Activated T-helper 2 cell treated with anti-CD3 and anti-CD28 coated beads, Interferon-gamma antibody, Interleukin-2, Interleukin-4, amounts not matched to agents 10 μg/mL and 5 μg/mL and 100 μg/mL, durations not matched to agents 14 hours and 24 hours and 36 hours (primary cell): ENCODE measurements around the gene FAM163B. TPM values are rescaled to one million over a fixed set of nuclear protein-coding genes. Genes with fewer than 3 reads are reported as not detected.
"Not testable (repeated sequence)": the region's sequence is repeated elsewhere in the genome, so short reads cannot be mapped to it uniquely, and the experiment has no call there.

ENCODE experiments used
- DNase-seq: peaks from one replicate; pipeline ENCODE4 v3.0.0; 2021; ENCODE audit warnings: low spot score
- H3K27ac Mint-ChIP-seq: one replicate; pipeline ENCODE4 v1.8.0; 2021; ENCODE audit warnings: mixed read lengths
- H3K27me3 Mint-ChIP-seq: one replicate; pipeline ENCODE4 v1.8.0; 2021; ENCODE audit warnings: low read depth, mixed read lengths
- H3K36me3 Mint-ChIP-seq: one replicate; pipeline ENCODE4 v1.8.0; 2021; ENCODE audit warnings: low read depth, mixed read lengths
- H3K4me1 Mint-ChIP-seq: one replicate; pipeline ENCODE4 v1.8.0; 2021; ENCODE audit warnings: low read depth, mixed read lengths
- H3K4me3 Mint-ChIP-seq: one replicate; pipeline ENCODE4 v1.8.0; 2021; ENCODE audit warnings: low read depth, mild to moderate bottlenecking, moderate library complexity, mixed read lengths
- H3K9me3 Mint-ChIP-seq: one replicate; pipeline ENCODE4 v1.8.0; 2021; ENCODE audit warnings: mixed read lengths
- intact Hi-C: fragments of 100-400 bp; cut with micrococcal nuclease; formaldehyde crosslinking; loops from one replicate; pipeline ENCODE4 v1.15.1; 2023
- total RNA-seq: library from RNA; stranded (reverse); gene quantifications from 2 replicates; pipeline ENCODE4 v1.2.3, GENCODE V29; 2022

The FAM163B gene
- total RNA-seq, 1 donor from 2014 or later = not detected

DNA sequence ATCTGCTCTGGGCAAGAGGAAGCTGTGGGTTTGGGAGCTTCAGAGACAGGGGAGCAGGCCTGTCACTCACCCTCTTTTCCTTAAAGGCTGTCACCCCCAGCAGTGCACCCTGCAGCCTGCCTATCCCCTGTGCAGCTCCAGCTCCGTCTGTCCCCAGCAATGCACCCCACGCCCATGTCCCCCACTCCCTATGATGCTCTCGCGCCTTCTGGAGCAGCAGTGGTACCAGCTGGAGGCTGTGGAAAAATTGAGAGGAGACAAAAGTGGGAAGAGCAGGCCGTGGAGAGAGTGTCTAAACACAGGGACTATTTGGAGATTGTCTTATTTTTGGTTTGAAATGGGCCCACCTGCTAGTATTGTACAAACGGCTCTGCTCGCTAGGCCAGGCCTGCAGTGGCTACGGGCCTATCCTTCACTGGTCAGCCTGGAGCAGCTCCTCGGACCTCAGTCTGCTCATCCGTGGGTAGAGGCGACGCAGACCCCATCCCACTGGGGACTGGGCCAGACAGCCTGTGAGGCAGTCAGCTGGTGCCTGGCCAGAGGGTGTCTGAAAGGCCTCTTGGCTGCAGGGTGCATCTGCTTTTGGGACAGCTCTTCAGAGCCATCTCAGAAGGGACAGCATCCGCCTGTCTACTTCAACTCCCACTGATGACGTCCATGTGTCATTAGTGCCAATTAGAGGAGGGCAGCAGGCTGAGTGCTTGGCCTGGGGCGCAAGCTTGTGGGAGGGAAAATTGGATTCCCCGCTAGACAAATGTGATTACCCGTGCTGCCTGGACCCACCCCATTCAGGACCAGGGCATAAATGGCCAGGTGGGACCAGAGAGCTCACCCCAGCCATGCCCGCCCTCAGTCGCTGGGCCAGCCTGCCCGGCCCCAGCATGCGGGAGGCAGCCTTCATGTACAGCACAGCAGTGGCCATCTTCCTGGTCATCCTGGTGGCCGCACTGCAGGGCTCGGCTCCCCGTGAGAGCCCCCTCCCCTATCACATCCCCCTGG, 26.6 kb upstream of the FAM163B start, which contains the start of gene DBH:
TSS of gene DBH (plus strand) at position 831 of the 999 bp plus-strand sequence. CDS start at position 840, 9 bp downstream.
- Mint-ChIP-seq H3K4me3 (no peak within 1 kb of the TSS), H3K4me1 (no peaks in the 10 kb centered on the region), H3K36me3 (no peaks in the 10 kb centered on the region), H3K27ac (no peak within 1 kb of the TSS), H3K27me3 (no peaks in the 10 kb centered on the region), H3K9me3 (no peaks in the 10 kb centered on the region)
- no peak for DNase-seq
- intact Hi-C loops = no loop called here

DNA sequence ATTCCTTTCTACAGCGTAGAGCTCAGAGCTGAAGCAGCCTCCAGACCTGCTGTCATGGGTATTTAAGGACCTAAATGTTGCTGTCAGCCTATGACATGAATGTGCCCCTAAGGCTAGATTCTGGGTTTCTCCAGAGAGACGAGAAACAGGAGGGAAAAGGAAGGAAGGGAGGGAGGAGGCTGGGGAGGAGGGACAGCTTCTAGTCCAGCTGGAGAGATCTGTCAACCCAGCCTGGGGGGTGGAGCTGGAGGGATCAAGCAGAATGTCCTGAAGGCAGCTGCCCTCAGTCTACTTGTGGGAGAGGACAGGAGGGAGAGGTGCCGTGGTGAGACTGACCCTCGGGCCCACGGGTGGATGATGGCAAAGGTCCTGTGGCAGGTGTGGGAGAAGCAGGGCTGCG, 25.9 kb upstream of the FAM163B start:
- intact Hi-C loops = no loop called here
- Mint-ChIP-seq H3K27me3 (no peaks in the 10 kb centered on the region), H3K27ac (no peak overlapping the region), H3K9me3 (no peaks in the 10 kb centered on the region), H3K36me3 (no peaks in the 10 kb centered on the region), H3K4me3 (no peak overlapping the region), H3K4me1 (no peaks in the 10 kb centered on the region)
- DNase-seq = no peak

DNA sequence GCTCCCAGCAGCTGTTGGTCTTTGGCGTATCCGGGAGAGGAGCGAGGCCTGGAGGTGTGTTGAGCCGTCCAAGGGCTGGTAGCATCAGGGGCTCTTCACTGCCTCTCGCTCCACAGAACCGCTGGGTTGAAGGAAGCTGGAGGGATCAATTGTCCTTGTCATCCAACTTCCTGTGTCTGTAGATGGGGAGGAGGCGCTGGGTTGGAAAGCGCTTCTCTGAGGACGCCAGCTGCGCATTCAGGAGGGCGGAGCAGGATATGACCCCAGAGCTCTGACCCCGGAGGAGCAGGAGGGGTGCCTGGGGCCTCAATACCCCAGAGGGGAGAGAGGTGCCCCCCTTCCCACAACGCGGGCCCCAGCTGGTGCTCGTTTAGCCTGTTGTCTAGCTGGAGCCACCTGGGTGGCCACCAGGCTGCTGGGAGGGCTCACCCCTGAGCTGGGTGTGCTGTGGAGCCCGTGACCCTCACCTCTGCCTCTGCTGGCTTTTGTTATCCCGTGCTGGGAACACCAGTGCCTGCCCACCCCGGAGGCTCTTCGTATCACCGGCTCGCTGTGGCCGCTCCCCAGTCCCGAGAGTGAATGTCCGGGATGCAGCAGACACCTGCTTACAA, 25.0 kb upstream of the FAM163B start:
- no peak overlapping the region for H3K27ac Mint-ChIP-seq
- H3K4me1 Mint-ChIP-seq = no peaks in the 10 kb centered on the region
- no peak for DNase-seq
- no peaks in the 10 kb centered on the region for H3K27me3 Mint-ChIP-seq
- no peak overlapping the region for H3K4me3 Mint-ChIP-seq
- H3K9me3 Mint-ChIP-seq = no peaks in the 10 kb centered on the region
- intact Hi-C loops = no loop called here
- no peaks in the 10 kb centered on the region for H3K36me3 Mint-ChIP-seq

DNA sequence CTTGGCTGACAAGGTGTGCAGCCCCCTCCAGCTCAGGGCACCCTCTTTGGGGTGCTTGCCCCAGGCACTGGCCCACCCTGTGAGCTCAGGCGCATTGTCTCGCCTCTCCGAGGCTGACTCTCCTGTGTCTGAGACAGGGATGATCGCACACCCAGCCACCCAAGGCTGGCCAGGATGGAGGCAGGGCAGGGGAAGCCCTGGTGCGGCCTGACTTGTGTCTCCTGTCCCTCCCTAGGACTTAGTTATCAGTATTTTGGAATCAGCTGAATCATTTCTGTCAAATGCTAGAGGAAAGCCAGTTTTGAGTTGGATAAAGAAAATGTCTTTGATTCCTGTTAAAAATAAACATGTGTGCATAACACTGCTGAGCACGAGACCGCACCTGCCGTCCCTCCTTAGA, 24.5 kb upstream of the FAM163B start:
- no peaks in the 10 kb centered on the region for H3K36me3 Mint-ChIP-seq
- no peaks in the 10 kb centered on the region for H3K9me3 Mint-ChIP-seq
- no peak for DNase-seq
- no peaks in the 10 kb centered on the region for H3K27me3 Mint-ChIP-seq
- no peak overlapping the region for H3K27ac Mint-ChIP-seq
- H3K4me1 Mint-ChIP-seq = no peaks in the 10 kb centered on the region
- intact Hi-C loops = no loop called here
- no peak overlapping the region for H3K4me3 Mint-ChIP-seq

DNA sequence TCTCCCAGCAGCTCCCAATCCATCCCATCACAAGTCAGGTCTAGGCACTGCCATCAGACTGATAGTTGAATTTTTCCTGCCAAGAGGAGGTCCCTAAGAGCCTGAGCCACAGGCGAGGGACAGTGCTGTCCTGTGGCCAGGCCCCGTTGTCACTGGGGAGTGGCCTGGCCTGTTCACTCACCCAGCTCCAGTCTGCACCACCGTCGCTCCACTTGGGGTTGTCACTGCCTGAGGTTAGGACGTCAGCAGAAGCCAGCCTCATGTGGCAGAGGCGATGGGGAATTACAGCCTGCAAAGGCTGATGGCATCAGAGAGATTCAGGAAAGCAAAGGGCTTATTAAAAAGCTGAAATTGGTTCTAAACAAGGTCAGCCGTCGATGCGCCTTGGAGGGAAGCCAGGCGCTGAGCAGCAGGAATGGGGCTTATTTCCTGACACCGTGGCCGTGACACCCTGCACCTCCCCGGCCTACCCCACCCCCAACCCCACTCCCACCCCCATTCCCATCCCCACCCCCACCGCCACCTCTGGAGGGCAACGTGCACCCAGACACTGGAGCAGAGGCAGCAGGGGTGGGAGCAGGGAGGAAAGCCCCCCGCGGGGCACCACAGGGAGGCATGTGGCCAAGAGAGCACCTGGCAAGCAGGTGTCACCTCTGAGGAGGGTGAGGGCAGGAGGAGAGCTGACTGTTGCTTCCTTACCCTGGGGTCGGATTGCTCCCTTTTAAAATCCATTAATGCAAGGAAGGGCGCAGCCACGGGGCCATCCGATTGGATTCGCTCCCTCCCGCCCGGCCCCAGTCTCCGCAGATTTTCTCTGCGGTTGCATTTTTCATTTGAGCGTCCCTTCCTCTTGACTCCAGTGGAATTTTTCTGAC, 23.9 kb upstream of the FAM163B start:
- no peak overlapping the region for H3K4me3 Mint-ChIP-seq

DNA sequence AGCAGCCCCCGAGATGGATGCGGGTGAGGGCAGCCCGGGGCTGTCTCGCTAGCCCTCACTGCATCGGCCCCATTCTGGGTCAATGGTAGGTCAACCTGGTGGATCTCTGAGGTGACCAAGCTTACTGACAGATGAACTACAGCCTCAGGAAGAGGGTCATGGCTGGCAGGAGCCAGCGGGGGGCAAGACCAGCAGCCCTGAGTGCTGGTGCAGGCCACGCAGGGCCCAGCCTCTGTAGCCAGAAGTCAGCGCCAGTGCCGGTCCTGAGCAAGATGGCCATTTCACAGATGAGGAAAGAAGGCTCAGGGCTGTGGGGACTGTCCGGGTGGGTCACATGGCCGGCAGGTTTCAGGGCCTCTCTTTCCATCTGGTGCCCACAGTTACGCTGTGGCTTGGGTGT, 21.9 kb upstream of the FAM163B start:
- Mint-ChIP-seq H3K27ac (no peak overlapping the region), H3K27me3 (no peaks in the 10 kb centered on the region), H3K4me3 (no peak overlapping the region), H3K36me3 (no peaks in the 10 kb centered on the region), H3K9me3 (peaks cover 7% of the 10 kb centered on the region), H3K4me1 (no peaks in the 10 kb centered on the region)
- DNase-seq = no peak
- intact Hi-C loops = no loop called here

More for the DNA sequence above, 23.9 kb upstream of the FAM163B start:
- intact Hi-C loops = no loop called here
- Mint-ChIP-seq H3K27ac (no peak overlapping the region), H3K36me3 (no peaks in the 10 kb centered on the region), H3K27me3 (no peaks in the 10 kb centered on the region), H3K9me3 (no peaks in the 10 kb centered on the region), H3K4me1 (no peaks in the 10 kb centered on the region)
- DNase-seq = no peak

DNA sequence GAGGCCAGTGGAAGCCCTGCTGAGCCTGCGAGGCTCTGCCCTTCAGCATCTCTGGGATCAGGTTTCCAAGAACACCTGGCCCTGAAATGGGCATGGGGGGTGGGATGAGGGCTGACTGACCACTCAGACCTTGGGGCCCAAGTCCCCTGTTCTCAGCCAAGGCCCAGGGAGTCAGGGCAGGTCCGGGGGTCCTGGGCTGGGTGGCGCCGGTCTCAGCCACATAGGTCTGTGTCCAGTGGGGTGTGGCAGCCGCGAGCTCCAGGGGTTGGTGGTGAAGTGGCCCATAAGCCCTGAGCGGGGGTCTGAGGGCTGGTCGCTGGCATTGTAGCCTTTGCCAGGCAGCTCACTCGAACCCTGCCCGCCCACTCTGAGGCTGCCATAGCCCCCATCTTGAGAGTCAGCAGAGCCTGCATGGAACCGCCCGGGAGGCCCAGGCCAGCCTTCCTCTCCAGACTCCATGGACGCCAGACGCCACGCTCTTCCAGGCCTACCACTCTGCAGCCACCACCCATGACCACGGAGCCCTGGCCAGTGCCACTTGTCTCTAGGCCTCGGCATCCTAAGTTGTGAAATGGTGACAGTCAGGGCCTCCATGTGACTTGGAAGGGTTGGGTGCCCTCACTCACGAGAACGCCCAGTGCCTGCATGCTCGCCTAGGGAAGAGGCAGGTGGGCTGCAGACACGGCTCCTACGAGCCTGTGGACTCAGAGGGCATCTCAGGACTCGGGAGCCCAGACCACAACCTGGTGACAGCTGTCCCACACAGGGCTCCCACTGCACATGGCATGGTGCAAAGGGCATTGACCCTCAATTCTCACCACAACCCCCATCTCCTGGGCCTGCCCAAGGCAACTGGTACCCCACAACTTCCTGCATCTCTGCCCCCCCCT, 20.3 kb upstream of the FAM163B start:
- intact Hi-C loops = no loop called here
- Mint-ChIP-seq H3K9me3 (peaks cover 15% of the 10 kb centered on the region), H3K4me3 (no peak overlapping the region), H3K27ac (no peak overlapping the region), H3K36me3 (no peaks in the 10 kb centered on the region), H3K27me3 (no peaks in the 10 kb centered on the region), H3K4me1 (no peaks in the 10 kb centered on the region)
- DNase-seq = no peak

DNA sequence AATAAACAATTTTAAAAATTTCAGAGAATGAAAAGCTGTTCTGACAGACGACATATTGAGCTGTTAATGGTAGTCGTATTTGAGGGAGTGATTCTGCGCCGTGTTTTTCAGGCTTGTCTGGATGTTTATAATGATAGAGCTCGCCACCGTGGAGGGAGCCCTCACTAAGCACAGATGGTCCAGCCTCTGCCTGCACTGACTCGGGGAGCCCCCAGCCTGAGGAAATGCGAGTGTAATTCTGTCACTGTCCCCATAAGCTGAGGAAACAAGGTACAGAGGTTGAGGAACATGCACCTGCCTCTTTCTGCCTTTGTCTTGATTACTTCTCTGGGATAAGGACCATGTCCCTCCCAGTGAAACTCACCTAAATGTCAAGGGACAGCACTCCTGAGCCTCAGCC, 19.6 kb upstream of the FAM163B start:
- no peak overlapping the region for H3K27ac Mint-ChIP-seq
- H3K9me3 Mint-ChIP-seq = peaks cover 15% of the 10 kb centered on the region
- H3K36me3 Mint-ChIP-seq = no peaks in the 10 kb centered on the region
- intact Hi-C loops = no loop called here
- no peak overlapping the region for H3K4me3 Mint-ChIP-seq
- DNase-seq = no peak
- no peaks in the 10 kb centered on the region for H3K4me1 Mint-ChIP-seq
- no peaks in the 10 kb centered on the region for H3K27me3 Mint-ChIP-seq

DNA sequence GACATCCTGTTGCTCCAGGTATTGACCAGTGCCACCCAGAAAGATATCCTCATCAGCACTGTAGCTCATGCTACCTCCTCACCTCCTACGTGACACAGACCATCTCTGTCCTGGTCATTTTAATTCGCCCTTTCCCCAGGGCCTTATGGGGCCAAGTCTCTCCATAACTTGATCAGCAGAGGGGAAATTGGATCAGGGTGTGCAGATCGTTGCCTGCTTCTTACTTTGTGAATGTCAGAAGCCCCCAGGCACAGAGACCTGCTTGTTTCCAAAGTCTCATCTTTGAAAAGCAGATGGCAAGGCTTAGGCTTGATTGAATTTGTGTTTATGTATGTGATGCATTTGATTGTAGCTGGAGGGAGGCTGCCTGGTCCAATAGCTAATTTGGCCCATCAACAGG, 18.2 kb upstream of the FAM163B start:
- Mint-ChIP-seq H3K27ac (no peak overlapping the region), H3K4me3 (no peak overlapping the region), H3K4me1 (peaks cover 2% of the 10 kb centered on the region), H3K36me3 (no peaks in the 10 kb centered on the region), H3K27me3 (no peaks in the 10 kb centered on the region), H3K9me3 (peaks cover 15% of the 10 kb centered on the region)
- intact Hi-C loops = no loop called here
- DNase-seq = no peak

DNA sequence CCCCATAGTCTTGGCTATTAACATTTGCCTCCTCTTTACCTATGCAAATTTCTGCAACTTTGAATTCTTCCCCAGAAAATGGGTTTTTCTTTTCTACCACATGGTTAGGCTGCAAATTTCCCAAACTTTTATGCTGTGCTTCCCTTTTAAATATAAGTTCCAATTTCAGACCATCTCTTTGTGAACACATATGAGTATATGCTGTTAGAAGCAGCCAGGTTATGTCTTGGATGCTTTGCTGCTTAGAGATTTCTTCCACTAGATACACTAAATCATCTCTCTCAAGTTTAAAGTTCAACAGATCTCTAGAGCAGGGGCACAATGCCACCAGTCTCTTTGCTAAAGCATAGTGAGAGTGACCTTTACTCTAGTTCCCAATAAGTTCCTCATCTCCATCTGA, 16.8 kb upstream of the FAM163B start:
- H3K4me3 Mint-ChIP-seq, intact Hi-C loops, H3K27ac Mint-ChIP-seq: not testable (repeated sequence)

DNA sequence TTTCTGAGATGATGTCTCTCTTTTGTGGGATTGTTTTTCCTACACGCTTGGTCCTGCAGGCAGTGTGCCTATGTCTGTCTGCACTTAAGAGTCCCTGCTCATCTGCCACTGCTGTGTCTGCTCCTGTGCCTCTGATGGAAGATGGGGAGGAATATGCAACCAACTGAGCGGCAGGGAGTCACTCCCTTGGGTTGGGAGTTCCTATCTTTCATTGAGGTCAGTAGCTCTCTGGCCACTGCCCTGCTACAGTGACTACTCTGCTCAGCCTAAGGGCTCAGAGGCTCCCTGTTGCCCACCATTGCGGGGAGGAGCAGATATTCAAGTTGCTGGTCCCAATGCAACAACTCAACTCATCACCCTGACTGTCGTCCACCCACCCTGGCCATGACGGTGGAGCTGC, 13.4 kb upstream of the FAM163B start:
- Mint-ChIP-seq H3K4me3 (no peak overlapping the region), H3K27me3 (peaks cover 14% of the 10 kb centered on the region), H3K27ac (no peak overlapping the region), H3K4me1 (peaks cover 27% of the 10 kb centered on the region), H3K36me3 (no peaks in the 10 kb centered on the region), H3K9me3 (peaks cover 15% of the 10 kb centered on the region)
- DNase-seq = no peak
- intact Hi-C loops = no loop called here

More for the DNA sequence above, 16.8 kb upstream of the FAM163B start:
- H3K4me1 Mint-ChIP-seq = peaks cover 14% of the 10 kb centered on the region
- H3K36me3 Mint-ChIP-seq, DNase-seq, H3K27me3 Mint-ChIP-seq: not testable (repeated sequence)
- H3K9me3 Mint-ChIP-seq = peaks cover 15% of the 10 kb centered on the region
